ENCODE measurements around the gene FADS1. TPM values are rescaled to one million over a fixed set of nuclear protein-coding genes. Genes with fewer than 3 reads are reported as not detected.

FADS1 gene
- total and polyA plus RNA-seq, 2 of the 13 experiments (the other 11 are each of a cell fraction or from before 2014, with no cell fraction given) = 91.8 to 108 TPM

- TF ChIP-seq ATF6 (CRISPR knock-in tag; conservative IDR thresholded peaks at IDR 0.05) = no peak
- no peak for TF ChIP-seq ZBTB33 (CRISPR knock-in tag; IDR thresholded peaks at IDR 0.05)
- no peak for TF ChIP-seq CREB3 (CRISPR knock-in tag; IDR thresholded peaks at IDR 0.05)
- TF ChIP-seq ONECUT2 (CRISPR knock-in tag; IDR thresholded peaks at IDR 0.05) = no peak
- TF ChIP-seq AFF4 (CRISPR knock-in tag; IDR thresholded peaks at IDR 0.05) = no peak; the same call in 1 of the 2 replicates
- no peak for TF ChIP-seq TMF1 (CRISPR knock-in tag; IDR thresholded peaks at IDR 0.05; ENCODE audit: low read depth)
- TF ChIP-seq ADNP (CRISPR knock-in tag; IDR thresholded peaks at IDR 0.05) = no peak
- TF ChIP-seq ZNF724P (CRISPR knock-in tag; IDR thresholded peaks at IDR 0.05; ENCODE audit: borderline replicate concordance) = no peak
- TF ChIP-seq SAFB2 (CRISPR knock-in tag; IDR thresholded peaks at IDR 0.05; ENCODE audit: borderline replicate concordance, low read depth) = no peak
- TF ChIP-seq CCDC6 (CRISPR knock-in tag; IDR thresholded peaks at IDR 0.05) = no peak; the same call in 1 of the 2 replicates
- TF ChIP-seq PAWR (CRISPR knock-in tag; IDR thresholded peaks at IDR 0.05; ENCODE audit: borderline replicate concordance) = no peak; the same call in 1 of the 2 replicates
- peak; percentile 7; the same call in 1 of the 2 replicates for TF ChIP-seq ELF4 (CRISPR knock-in tag; IDR thresholded peaks at IDR 0.05; ENCODE audit: borderline replicate concordance)
- no peak for TF ChIP-seq ZFP62 (CRISPR knock-in tag; IDR thresholded peaks at IDR 0.05)
- TF ChIP-seq HNF4A (CRISPR knock-in tag; IDR thresholded peaks at IDR 0.05) = 0 out of 2 replicates have a peak, but pooled peaks have one; percentile 5
- no peak for TF ChIP-seq SNRNP70 (IDR thresholded peaks at IDR 0.05; ENCODE audit: low read depth, low read length)
- no peak for TF ChIP-seq MAX (IDR thresholded peaks at IDR 0.05)
- no peak for TF ChIP-seq SATB2 (CRISPR knock-in tag; IDR thresholded peaks at IDR 0.05)
- TF ChIP-seq ZNF549 (CRISPR knock-in tag; IDR thresholded peaks at IDR 0.05) = no peak
Measured at GRCh38 chr11:61815790-61816735, 740 bp downstream of the FADS1 start (continued).

Measured in HepG2 (cell line).